Stomach (tissue), 9 donors: ENCODE data around the gene NYNRIN. TPM values are rescaled to one million over a fixed set of nuclear protein-coding genes. Genes with fewer than 3 reads are reported as not detected.

ENCODE experiments used
- DNase-seq, 2 donors: peaks; one replicate each; pipeline versions ENCODE4 v3.0.0 to v3.0.0-alpha.2; 2013 to 2019
- H3K27ac ChIP-seq, 5 donors: fragments of 200-600 bp in 4 of 5; sonication (generic) in 4 of 5; one replicate each; pipeline ENCODE4 v1.5.1; 2013 to 2019; ENCODE audit warnings: mild to moderate bottlenecking in 1 of 5, moderate library complexity in 1 of 5
- H3K27me3 ChIP-seq, 3 donors: fragments of 200-600 bp; sonication (generic); one replicate each; pipeline ENCODE4 v1.5.1; 2017 to 2019; ENCODE audit warnings: mixed run types in 1 of 3
- H3K36me3 ChIP-seq, 4 donors: fragments of 200-600 bp; sonication (generic); 1 replicate in 3 of 4; 2 replicates in 1 of 4; pipeline ENCODE4 v1.5.1; 2016 to 2019
- H3K4me1 ChIP-seq, 4 donors: fragments of 200-600 bp; sonication (generic); one replicate each; pipeline ENCODE4 v1.5.1; 2016 to 2019
- H3K4me3 ChIP-seq, 4 donors: fragments of 200-600 bp; sonication (generic) in 3 of 4; one replicate each; pipeline ENCODE4 v1.5.1; 2016 to 2019; ENCODE audit warnings: mild to moderate bottlenecking in 1 of 4
- H3K9me3 ChIP-seq, 4 donors: fragments of 200-600 bp; sonication (generic); one replicate each; pipeline ENCODE4 v1.5.1; 2016 to 2019
- CTCF ChIP-seq, 7 experiments: fragments of 450-650 bp in 4 of 7; fragments of 200-600 bp in 3 of 7; sonication (generic) in 3 of 7; IDR thresholded peaks; one replicate each; pipeline ENCODE4 v1.5.1; 2016 to 2019; ENCODE audit warnings: antibody characterized with exemption in 7 of 7, control low read depth in 2 of 7, mild to moderate bottlenecking in 1 of 7
- EP300 ChIP-seq: sonication (generic); formaldehyde crosslinking; IDR thresholded peaks from one replicate; pipeline ENCODE4 v1.6.1; 2017; ENCODE audit warnings: antibody characterized with exemption
- POLR2A ChIP-seq, 4 donors: fragments of 450-650 bp; IDR thresholded peaks; one replicate each; pipeline ENCODE4 v1.6.1; 2016; ENCODE audit warnings: antibody characterized with exemption in 4 of 4, control low read depth in 2 of 4, mild to moderate bottlenecking in 1 of 4, moderate library complexity in 1 of 4
- POLR2AphosphoS5 ChIP-seq, 3 donors: sonication (generic); formaldehyde crosslinking; IDR thresholded peaks; one replicate each; pipeline ENCODE4 v1.6.1; 2016; ENCODE audit warnings: antibody characterized with exemption in 3 of 3
- WGBS, 5 donors: extraction: QIAGEN DNeasy Blood & Tissue Kit in 3 of 5; methylation state at CpG; one replicate each; pipeline versions ENCODE4 v1.1.5 to v1.1.7; 2013 to 2018; 5-methylcytosine and 5-hydroxymethylcytosine counted together
- intact Hi-C: fragments of 100-400 bp; cut with DNase I; formaldehyde crosslinking; loops from one replicate; pipeline ENCODE4 v1.15.1; 2023; ENCODE audit warnings: low total_unique reads
- polyA plus RNA-seq, 3 donors: library from polyadenylated mRNA; stranded (reverse); fragments of 200-250 nt; gene quantifications; one replicate each; pipeline ENCODE4 v1.2.3, GENCODE V29; 2013
- total RNA-seq, 5 donors: library from RNA; depleted of rRNA; stranded (reverse); fragments of >200 nt; gene quantifications; one replicate each; pipeline versions ENCODE4 v1.1.0 to v1.2.3, GENCODE V29; 2014 to 2016
- donor health status: healthy with polysubstance abuse.
- donor health status: Bipolar disorder and iron deficiency.
- donor health status: healthy.

The NYNRIN gene
- total and polyA plus RNA-seq, 8 donors = 2.3 to 16.0 (median 4.3) TPM

GRCh38 chr14:24389226-24389848 lies 9.5 kb upstream of the NYNRIN start:
- Histone ChIP-seq H3K9me3 (no peaks in the 10 kb centered on the region), H3K4me1 (peaks cover 0 to 18% (median 7%) of the 10 kb centered on the region in 4 donors), H3K27ac (no peak overlapping the region), H3K27me3 (no peaks in the 10 kb centered on the region), H3K36me3 (no peaks in the 10 kb centered on the region), H3K4me3 (no peak overlapping the region)
- no peak for DNase-seq
- TF ChIP-seq POLR2AphosphoS5 (IDR thresholded peaks at IDR 0.05) (no peak), EP300 (no peak), CTCF (IDR thresholded peaks at IDR 0.05) (no peak), POLR2A (IDR thresholded peaks at IDR 0.05) (no peak)
- intact Hi-C loops = no loop called here
- WGBS, 5 donors = 56 to 74% (median 69%) methylated on average over 11 of the region's 11 CpGs

- DNase-seq = no peak
- intact Hi-C loops = no loop called here
- Histone ChIP-seq H3K27me3 (no peaks in the 10 kb centered on the region), H3K4me3 (no peak overlapping the region), H3K9me3 (no peaks in the 10 kb centered on the region), H3K4me1 (peaks cover 0 to 18% (median 7%) of the 10 kb centered on the region in 4 donors), H3K36me3 (no peaks in the 10 kb centered on the region), H3K27ac (no peak overlapping the region)
- no peak for TF ChIP-seq CTCF (IDR thresholded peaks at IDR 0.05)
- TF ChIP-seq EP300 = no peak
- no peak for TF ChIP-seq POLR2A (IDR thresholded peaks at IDR 0.05)
- TF ChIP-seq POLR2AphosphoS5 (IDR thresholded peaks at IDR 0.05) = no peak
- WGBS, 5 donors = 61 to 74% (median 68%) methylated on average over 6 of the region's 6 CpGs
These were observed 7.9 kb upstream of the NYNRIN start for GRCh38 chr14:24390701-24391468.

- 38 to 54% (median 51%) methylated on average over 8 of the region's 8 CpGs for WGBS, 5 donors
- Histone ChIP-seq H3K36me3 (no peaks in the 10 kb centered on the region), H3K9me3 (no peaks in the 10 kb centered on the region), H3K27me3 (no peaks in the 10 kb centered on the region), H3K4me3 (no peak overlapping the region), H3K4me1 (peaks cover 0 to 12% (median 7%) of the 10 kb centered on the region in 4 donors), H3K27ac (peak overlapping the region in 2 of 5 donors; percentile 6 to 50)
- TF ChIP-seq EP300 (no peak), CTCF (IDR thresholded peaks at IDR 0.05) (no peak), POLR2A (IDR thresholded peaks at IDR 0.05) (no peak), POLR2AphosphoS5 (IDR thresholded peaks at IDR 0.05) (no peak)
- DNase-seq = peak in 1 of 2 donors; percentile 83
- intact Hi-C loops = no loop called here
These were observed 6.3 kb upstream of the NYNRIN start for GRCh38 chr14:24392325-24393091.

- WGBS, 5 donors = 29 to 42% (median 37%) methylated on average over 3 of the region's 3 CpGs
- H3K9me3 ChIP-seq = no peaks in the 10 kb centered on the region
These were observed 4.5 kb upstream of the NYNRIN start for GRCh38 chr14:24394275-24394674.

More at GRCh38 chr14:24394275-24394674, 4.5 kb upstream of the NYNRIN start:
- no peak for TF ChIP-seq CTCF (IDR thresholded peaks at IDR 0.05)
- TF ChIP-seq POLR2A (IDR thresholded peaks at IDR 0.05) = no peak
- TF ChIP-seq POLR2AphosphoS5 (IDR thresholded peaks at IDR 0.05) = no peak
- TF ChIP-seq EP300 = no peak
- Histone ChIP-seq H3K27ac (no peak overlapping the region), H3K4me1 (peaks cover 14 to 25% (median 19%) of the 10 kb centered on the region in 4 donors), H3K36me3 (no peaks in the 10 kb centered on the region), H3K27me3 (no peaks in the 10 kb centered on the region), H3K4me3 (no peak overlapping the region)
- no peak for DNase-seq
- intact Hi-C loops = no loop called here
